Measurements from ENCODE around the gene PDGFB. TPM values are rescaled to one million over a fixed set of nuclear protein-coding genes. Genes with fewer than 3 reads are reported as not detected.

PDGFB gene
- total RNA-seq, 4 donors from 2014 or later = 6.0 to 20.0 (median 8.9) TPM

- H3K4me3 ChIP-seq = no peak overlapping the region
- DNase-seq = no peak
- in situ Hi-C loops (cut with MboI; ENCODE audit: low sequenced_read_pairs in 4 of 4) = no loop called here
- peaks cover 35 to 41% of the 10 kb centered on the region in 2 donors for H3K4me1 ChIP-seq
- no peaks in the 10 kb centered on the region for H3K36me3 ChIP-seq
- no peaks in the 10 kb centered on the region for H3K9me3 ChIP-seq
- no peaks in the 10 kb centered on the region for H3K27me3 ChIP-seq
- no peak for ATAC-seq
- TF ChIP-seq POLR2A (IDR thresholded peaks at IDR 0.05) = no peak
- TF ChIP-seq, protein P1, sequence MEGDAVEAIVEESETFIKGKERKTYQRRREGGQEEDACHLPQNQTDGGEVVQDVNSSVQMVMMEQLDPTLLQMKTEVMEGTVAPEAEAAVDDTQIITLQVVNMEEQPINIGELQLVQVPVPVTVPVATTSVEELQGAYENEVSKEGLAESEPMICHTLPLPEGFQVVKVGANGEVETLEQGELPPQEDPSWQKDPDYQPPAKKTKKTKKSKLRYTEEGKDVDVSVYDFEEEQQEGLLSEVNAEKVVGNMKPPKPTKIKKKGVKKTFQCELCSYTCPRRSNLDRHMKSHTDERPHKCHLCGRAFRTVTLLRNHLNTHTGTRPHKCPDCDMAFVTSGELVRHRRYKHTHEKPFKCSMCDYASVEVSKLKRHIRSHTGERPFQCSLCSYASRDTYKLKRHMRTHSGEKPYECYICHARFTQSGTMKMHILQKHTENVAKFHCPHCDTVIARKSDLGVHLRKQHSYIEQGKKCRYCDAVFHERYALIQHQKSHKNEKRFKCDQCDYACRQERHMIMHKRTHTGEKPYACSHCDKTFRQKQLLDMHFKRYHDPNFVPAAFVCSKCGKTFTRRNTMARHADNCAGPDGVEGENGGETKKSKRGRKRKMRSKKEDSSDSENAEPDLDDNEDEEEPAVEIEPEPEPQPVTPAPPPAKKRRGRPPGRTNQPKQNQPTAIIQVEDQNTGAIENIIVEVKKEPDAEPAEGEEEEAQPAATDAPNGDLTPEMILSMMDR (IDR thresholded peaks at IDR 0.05 in 4 of 5, conservative IDR thresholded peaks at IDR 0.05 in 1 of 5) = no peak
- intact Hi-C loops (cut with DNase I; ENCODE audit: low total_unique reads) = no loop called here
- H3K27ac ChIP-seq = no peak overlapping the region
Observed at GRCh38 chr22:39288135-39288898, 43.5 kb upstream of the PDGFB start.

- ATAC-seq (no peak), DNase-seq (peak in 1 of 2 donors; percentile 47)
- TF ChIP-seq, protein P1 (IDR thresholded peaks at IDR 0.05 in 4 of 5, conservative IDR thresholded peaks at IDR 0.05 in 1 of 5) = no peak
- peak in 1 of 2 donors; percentile 16 for TF ChIP-seq POLR2A (IDR thresholded peaks at IDR 0.05)
- no peak overlapping the region for H3K27ac ChIP-seq
- no peaks in the 10 kb centered on the region for H3K27me3 ChIP-seq
- H3K9me3 ChIP-seq = no peaks in the 10 kb centered on the region
- H3K4me1 ChIP-seq = peaks cover 42% of the 10 kb centered on the region in 2 donors
- intact Hi-C loops (cut with DNase I; ENCODE audit: low total_unique reads) = no loop called here
- no peaks in the 10 kb centered on the region for H3K36me3 ChIP-seq
- H3K4me3 ChIP-seq = no peak overlapping the region
- in situ Hi-C loops (cut with MboI; ENCODE audit: low sequenced_read_pairs in 4 of 4) = no loop called here
Observed at GRCh38 chr22:39287076-39287725, 42.4 kb upstream of the PDGFB start.

- Histone ChIP-seq H3K4me3 (no peak overlapping the region), H3K27me3 (no peaks in the 10 kb centered on the region), H3K4me1 (peaks cover 22 to 23% of the 10 kb centered on the region in 2 donors), H3K27ac (peak overlapping the region in 2 of 4 donors; percentile 88 to 91), H3K36me3 (no peaks in the 10 kb centered on the region), H3K9me3 (no peaks in the 10 kb centered on the region)
- intact Hi-C loops (cut with DNase I; ENCODE audit: low total_unique reads) = no loop called here
- DNase-seq (no peak), ATAC-seq (no peak)
- in situ Hi-C loops (cut with MboI; ENCODE audit: low sequenced_read_pairs in 4 of 4) = no loop called here
- TF ChIP-seq, protein P1 (IDR thresholded peaks at IDR 0.05 in 4 of 5, conservative IDR thresholded peaks at IDR 0.05 in 1 of 5) = no peak
Observed at GRCh38 chr22:39284983-39285382, 40.2 kb upstream of the PDGFB start.

- no peak for ATAC-seq
- peaks cover 17 to 20% of the 10 kb centered on the region in 2 donors for H3K4me1 ChIP-seq
- H3K27ac ChIP-seq = peak overlapping the region; percentile 86 to 92 (median 90)
Observed at GRCh38 chr22:39284142-39284980, 39.6 kb upstream of the PDGFB start.

More at GRCh38 chr22:39284142-39284980, 39.6 kb upstream of the PDGFB start:
- H3K4me3 ChIP-seq = no peak overlapping the region
- in situ Hi-C loops (cut with MboI; ENCODE audit: low sequenced_read_pairs in 4 of 4) (no loop called here), intact Hi-C loops (cut with DNase I; ENCODE audit: low total_unique reads) (no loop called here)
- no peak for DNase-seq
- no peaks in the 10 kb centered on the region for H3K9me3 ChIP-seq
- no peaks in the 10 kb centered on the region for H3K27me3 ChIP-seq
- TF ChIP-seq, protein P1 (IDR thresholded peaks at IDR 0.05 in 4 of 5, conservative IDR thresholded peaks at IDR 0.05 in 1 of 5) = no peak
- TF ChIP-seq POLR2A (IDR thresholded peaks at IDR 0.05) = no peak
- H3K36me3 ChIP-seq = no peaks in the 10 kb centered on the region
